ENCODE data around the gene STC2. TPM values are rescaled to one million over a fixed set of nuclear protein-coding genes. Genes with fewer than 3 reads are reported as not detected.

Gene STC2
- total RNA-seq, 1 donor, result 558 TPM

DNA sequence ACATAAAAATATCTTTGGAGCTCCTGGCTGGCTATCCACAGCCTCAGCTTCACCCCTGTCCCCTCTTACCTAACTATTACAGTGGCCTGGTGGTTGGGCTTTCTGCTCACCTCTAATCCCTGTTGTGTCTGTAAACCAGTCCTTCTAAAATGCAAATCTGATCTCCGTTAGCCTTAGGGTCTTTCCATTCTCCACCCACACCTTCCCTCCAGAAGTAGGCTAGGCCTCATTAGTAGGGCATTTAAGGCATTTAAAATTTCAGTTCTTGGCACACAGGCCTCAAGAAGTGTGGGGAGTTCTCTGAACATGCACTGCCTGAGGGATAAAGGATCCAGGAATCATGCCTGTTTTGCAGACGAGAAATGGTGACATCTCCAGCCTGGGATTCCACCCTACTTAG lies 26.4 kb upstream of the STC2 start:
- Histone ChIP-seq H3K4me1 (ENCODE audit: insufficient read depth, low read length) (no peaks in the 10 kb centered on the region), H3K4me3 (ENCODE audit: insufficient read depth, low read length) (no peak overlapping the region), H3K27me3 (ENCODE audit: insufficient read depth, low read length) (peaks cover 6% of the 10 kb centered on the region), H4K20me1 (ENCODE audit: insufficient read depth, low read length) (no peaks in the 10 kb centered on the region), H3K4me2 (ENCODE audit: insufficient read depth, low read length) (no peak overlapping the region), H3K27ac (ENCODE audit: low read depth, low read length) (no peak overlapping the region), H3K36me3 (ENCODE audit: insufficient read depth, low read length) (no peaks in the 10 kb centered on the region), H3K9me3 (ENCODE audit: low read depth, low read length) (no peaks in the 10 kb centered on the region), H3K79me2 (ENCODE audit: insufficient read depth, low read length) (no peaks in the 10 kb centered on the region), H2AFZ (ENCODE audit: low read length) (no peak overlapping the region)
- no peak for DNase-seq (ENCODE audit: insufficient read length, low spot score, missing footprints)
- TF ChIP-seq, protein P1, sequence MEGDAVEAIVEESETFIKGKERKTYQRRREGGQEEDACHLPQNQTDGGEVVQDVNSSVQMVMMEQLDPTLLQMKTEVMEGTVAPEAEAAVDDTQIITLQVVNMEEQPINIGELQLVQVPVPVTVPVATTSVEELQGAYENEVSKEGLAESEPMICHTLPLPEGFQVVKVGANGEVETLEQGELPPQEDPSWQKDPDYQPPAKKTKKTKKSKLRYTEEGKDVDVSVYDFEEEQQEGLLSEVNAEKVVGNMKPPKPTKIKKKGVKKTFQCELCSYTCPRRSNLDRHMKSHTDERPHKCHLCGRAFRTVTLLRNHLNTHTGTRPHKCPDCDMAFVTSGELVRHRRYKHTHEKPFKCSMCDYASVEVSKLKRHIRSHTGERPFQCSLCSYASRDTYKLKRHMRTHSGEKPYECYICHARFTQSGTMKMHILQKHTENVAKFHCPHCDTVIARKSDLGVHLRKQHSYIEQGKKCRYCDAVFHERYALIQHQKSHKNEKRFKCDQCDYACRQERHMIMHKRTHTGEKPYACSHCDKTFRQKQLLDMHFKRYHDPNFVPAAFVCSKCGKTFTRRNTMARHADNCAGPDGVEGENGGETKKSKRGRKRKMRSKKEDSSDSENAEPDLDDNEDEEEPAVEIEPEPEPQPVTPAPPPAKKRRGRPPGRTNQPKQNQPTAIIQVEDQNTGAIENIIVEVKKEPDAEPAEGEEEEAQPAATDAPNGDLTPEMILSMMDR (IDR thresholded peaks at IDR 0.05; ENCODE audit: extremely low read depth, low read depth, low read length), result no peak

DNA sequence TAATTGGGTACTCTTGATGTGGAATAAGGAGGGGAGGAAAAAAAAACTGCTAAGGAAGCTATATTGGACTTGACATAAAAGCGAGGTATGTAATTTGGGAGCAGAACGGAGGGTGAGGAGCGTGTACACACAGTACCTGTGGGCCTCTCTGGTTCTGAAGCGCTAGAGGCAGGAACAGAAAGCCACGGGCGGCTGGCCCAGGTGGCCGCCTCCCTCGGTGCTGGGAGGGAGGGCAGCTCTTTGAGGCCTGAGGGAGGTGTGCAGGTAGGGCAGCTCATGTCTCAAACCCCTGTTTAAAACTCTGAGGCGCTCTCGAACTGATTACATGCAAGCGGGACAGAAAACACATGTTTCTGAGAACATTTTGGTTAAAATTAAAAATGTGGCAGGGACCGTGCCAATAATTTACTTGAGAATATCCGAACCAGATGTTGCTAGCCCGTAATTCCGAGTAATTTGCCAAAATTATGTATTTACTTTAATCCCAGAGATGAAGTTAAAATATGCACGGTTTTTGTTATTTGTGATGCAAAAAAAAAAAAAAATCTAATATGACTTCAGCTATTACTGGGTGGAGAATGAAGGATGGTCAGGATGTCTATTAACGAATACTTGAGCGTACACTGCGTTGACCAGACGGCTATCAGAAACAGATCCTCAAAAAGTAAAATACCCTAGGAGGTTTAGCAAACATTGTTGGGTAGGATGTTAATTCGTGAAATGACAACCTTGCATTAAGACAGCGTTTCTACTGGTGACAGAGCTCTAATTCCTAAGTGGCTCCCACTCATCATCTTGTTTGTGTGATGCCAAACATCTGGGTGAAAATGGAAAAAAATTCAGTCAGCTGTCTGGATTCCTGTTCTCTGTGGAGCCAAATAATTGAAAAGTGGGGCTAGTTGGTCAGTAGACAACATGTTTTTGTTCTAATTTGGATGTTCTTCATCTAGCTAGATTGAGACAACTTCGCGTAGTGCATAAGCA lies 24.4 kb upstream of the STC2 start:
- Histone ChIP-seq H3K27me3 (ENCODE audit: insufficient read depth, low read length) (peaks cover 6% of the 10 kb centered on the region), H3K27ac (ENCODE audit: low read depth, low read length) (no peak overlapping the region), H3K9me3 (ENCODE audit: low read depth, low read length) (no peaks in the 10 kb centered on the region), H3K4me1 (ENCODE audit: insufficient read depth, low read length) (no peaks in the 10 kb centered on the region), H4K20me1 (ENCODE audit: insufficient read depth, low read length) (no peaks in the 10 kb centered on the region), H3K4me2 (ENCODE audit: insufficient read depth, low read length) (no peak overlapping the region), H3K36me3 (ENCODE audit: insufficient read depth, low read length) (no peaks in the 10 kb centered on the region), H2AFZ (ENCODE audit: low read length) (peak overlapping the region; percentile 42), H3K79me2 (ENCODE audit: insufficient read depth, low read length) (no peaks in the 10 kb centered on the region), H3K4me3 (ENCODE audit: insufficient read depth, low read length) (no peak overlapping the region)
- no peak for DNase-seq (ENCODE audit: insufficient read length, low spot score, missing footprints)
- TF ChIP-seq, protein P1 (IDR thresholded peaks at IDR 0.05; ENCODE audit: extremely low read depth, low read depth, low read length), result no peak

DNA sequence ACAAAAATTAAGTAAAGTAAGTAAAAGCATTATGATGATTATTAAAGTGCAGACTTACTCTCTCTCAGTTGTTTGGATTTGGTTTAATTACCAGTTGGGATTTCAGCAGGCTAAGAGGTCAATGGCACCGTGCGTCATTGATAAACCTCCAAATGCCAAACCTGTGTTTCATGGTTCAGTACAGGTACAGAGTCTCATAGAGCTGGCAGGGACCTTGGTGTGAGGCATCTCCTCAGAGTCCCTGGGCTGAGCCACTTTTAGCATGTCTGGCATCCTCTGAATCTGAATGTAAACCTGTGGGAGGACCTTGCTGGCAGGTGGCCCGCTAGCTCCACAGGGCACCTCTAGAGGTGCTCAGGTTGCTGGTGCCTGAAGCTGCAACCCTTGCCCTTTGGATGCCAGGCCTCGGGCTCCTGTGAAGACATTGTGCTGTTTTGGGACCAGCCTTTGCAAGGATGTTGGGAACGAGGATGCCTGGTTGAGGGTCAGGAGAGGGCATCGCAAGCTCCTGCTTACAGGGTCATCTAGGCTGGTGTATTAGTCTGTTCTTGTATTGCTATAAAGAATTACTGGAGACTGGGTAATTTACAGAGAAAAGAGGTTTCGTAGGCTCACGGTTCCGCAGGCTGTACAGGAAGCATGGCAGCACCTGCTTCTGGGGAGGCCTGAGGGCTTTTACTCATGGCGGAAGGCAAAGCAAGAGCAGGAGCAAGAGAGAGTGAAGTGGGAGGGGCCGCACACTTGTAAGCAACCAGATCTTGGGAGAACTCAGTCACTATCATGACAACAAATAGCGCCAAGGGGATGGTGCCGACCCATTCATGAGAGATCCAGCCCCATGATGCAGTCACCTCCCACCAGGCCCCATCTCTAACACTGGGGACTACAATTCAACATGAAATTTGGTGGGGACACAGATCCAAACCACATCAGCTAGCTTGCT lies 14.9 kb upstream of the STC2 start:
- no peaks in the 10 kb centered on the region for H3K79me2 ChIP-seq (ENCODE audit: insufficient read depth, low read length)
- no peak overlapping the region for H3K4me3 ChIP-seq (ENCODE audit: insufficient read depth, low read length)
- no peak overlapping the region for H3K4me2 ChIP-seq (ENCODE audit: insufficient read depth, low read length)
- H4K20me1 ChIP-seq (ENCODE audit: insufficient read depth, low read length), result no peaks in the 10 kb centered on the region
- TF ChIP-seq, protein P1 (IDR thresholded peaks at IDR 0.05; ENCODE audit: extremely low read depth, low read depth, low read length), result no peak
- H3K27ac ChIP-seq (ENCODE audit: low read depth, low read length), result no peak overlapping the region
- no peaks in the 10 kb centered on the region for H3K9me3 ChIP-seq (ENCODE audit: low read depth, low read length)
- no peak for DNase-seq (ENCODE audit: insufficient read length, low spot score, missing footprints)
- H2AFZ ChIP-seq (ENCODE audit: low read length), result no peak overlapping the region
- peaks cover 9% of the 10 kb centered on the region for H3K4me1 ChIP-seq (ENCODE audit: insufficient read depth, low read length)
- H3K36me3 ChIP-seq (ENCODE audit: insufficient read depth, low read length), result no peaks in the 10 kb centered on the region
- no peaks in the 10 kb centered on the region for H3K27me3 ChIP-seq (ENCODE audit: insufficient read depth, low read length)

Data from osteoblast (primary cell).